IPS-18a (cell line): ENCODE data around the gene RAP1GDS1.

Experiments
- H3K27ac ChIP-seq: one replicate; pipeline ENCODE4 v1.5.1; 2013; ENCODE audit warnings: low read length
- H3K27me3 ChIP-seq: one replicate; pipeline ENCODE4 v1.6.1; 2013; ENCODE audit warnings: mild to moderate bottlenecking, low read length; ENCODE audit not compliant: control insufficient read depth, insufficient read depth
- H3K36me3 ChIP-seq: one replicate; pipeline ENCODE4 v1.6.1; 2013; ENCODE audit warnings: low read depth, low read length; ENCODE audit not compliant: control insufficient read depth
- H3K4me1 ChIP-seq: one replicate; pipeline ENCODE4 v1.6.1; 2013; ENCODE audit warnings: low read depth, low read length; ENCODE audit not compliant: control insufficient read depth
- H3K4me3 ChIP-seq: one replicate; pipeline ENCODE4 v1.5.1; 2013; ENCODE audit warnings: low read length
- H3K9ac ChIP-seq: one replicate; pipeline ENCODE4 v1.6.1; 2013; ENCODE audit warnings: mild to moderate bottlenecking, low read length, moderate library complexity
- H3K9me3 ChIP-seq: one replicate; pipeline ENCODE4 v1.6.1; 2013; ENCODE audit warnings: low read depth, low read length; ENCODE audit not compliant: control insufficient read depth

Gene RAP1GDS1

GRCh38 chr4:98290511-98290910 is 29.3 kb downstream of the RAP1GDS1 start:
- no peaks in the 10 kb centered on the region for H3K4me1 ChIP-seq
- no peak overlapping the region for H3K9ac ChIP-seq
- no peaks in the 10 kb centered on the region for H3K9me3 ChIP-seq
- H3K27me3 ChIP-seq, result no peaks in the 10 kb centered on the region
- H3K27ac ChIP-seq, result no peak overlapping the region
- no peak overlapping the region for H3K4me3 ChIP-seq
- peaks cover 3% of the 10 kb centered on the region for H3K36me3 ChIP-seq

- Histone ChIP-seq H3K36me3 (peaks cover 3% of the 10 kb centered on the region), H3K9ac (no peak overlapping the region), H3K27ac (no peak overlapping the region), H3K4me1 (no peaks in the 10 kb centered on the region), H3K9me3 (no peaks in the 10 kb centered on the region), H3K27me3 (no peaks in the 10 kb centered on the region), H3K4me3 (no peak overlapping the region)
Observed at GRCh38 chr4:98293104-98293887, 32.1 kb downstream of the RAP1GDS1 start.

- no peak overlapping the region for H3K27ac ChIP-seq
- H3K4me3 ChIP-seq, result no peak overlapping the region
- no peaks in the 10 kb centered on the region for H3K9me3 ChIP-seq
Observed at GRCh38 chr4:98298022-98298421, 36.8 kb downstream of the RAP1GDS1 start.

GRCh38 chr4:98300706-98301105 is 39.5 kb downstream of the RAP1GDS1 start:
- Histone ChIP-seq H3K4me1 (no peaks in the 10 kb centered on the region), H3K4me3 (no peak overlapping the region), H3K27ac (no peak overlapping the region), H3K36me3 (no peaks in the 10 kb centered on the region), H3K9ac (no peak overlapping the region), H3K9me3 (no peaks in the 10 kb centered on the region), H3K27me3 (no peaks in the 10 kb centered on the region)

More at GRCh38 chr4:98298022-98298421, 36.8 kb downstream of the RAP1GDS1 start:
- no peaks in the 10 kb centered on the region for H3K4me1 ChIP-seq
- H3K27me3 ChIP-seq, result no peaks in the 10 kb centered on the region
- peaks cover 3% of the 10 kb centered on the region for H3K36me3 ChIP-seq
- no peak overlapping the region for H3K9ac ChIP-seq

- no peaks in the 10 kb centered on the region for H3K9me3 ChIP-seq
- H3K36me3 ChIP-seq, result no peaks in the 10 kb centered on the region
- H3K27ac ChIP-seq, result no peak overlapping the region
- H3K9ac ChIP-seq, result no peak overlapping the region
- H3K27me3 ChIP-seq, result no peaks in the 10 kb centered on the region
- no peak overlapping the region for H3K4me3 ChIP-seq
- H3K4me1 ChIP-seq, result no peaks in the 10 kb centered on the region
Observed at GRCh38 chr4:98305576-98305975, 44.4 kb downstream of the RAP1GDS1 start.

- Histone ChIP-seq H3K9ac (no peak overlapping the region), H3K27ac (no peak overlapping the region), H3K27me3 (no peaks in the 10 kb centered on the region), H3K9me3 (no peaks in the 10 kb centered on the region), H3K4me3 (no peak overlapping the region), H3K36me3 (no peaks in the 10 kb centered on the region), H3K4me1 (no peaks in the 10 kb centered on the region)
Observed at GRCh38 chr4:98310867-98311266, 49.7 kb downstream of the RAP1GDS1 start.

- Histone ChIP-seq H3K9me3 (no peaks in the 10 kb centered on the region), H3K27ac (no peak overlapping the region), H3K4me1 (no peaks in the 10 kb centered on the region), H3K9ac (no peak overlapping the region), H3K36me3 (no peaks in the 10 kb centered on the region), H3K27me3 (no peaks in the 10 kb centered on the region), H3K4me3 (no peak overlapping the region)
Observed at GRCh38 chr4:98311656-98312055, 50.5 kb downstream of the RAP1GDS1 start.

- no peak overlapping the region for H3K27ac ChIP-seq
- no peak overlapping the region for H3K4me3 ChIP-seq
- H3K27me3 ChIP-seq, result no peaks in the 10 kb centered on the region
- no peaks in the 10 kb centered on the region for H3K9me3 ChIP-seq
- H3K4me1 ChIP-seq, result no peaks in the 10 kb centered on the region
- no peaks in the 10 kb centered on the region for H3K36me3 ChIP-seq
- no peak overlapping the region for H3K9ac ChIP-seq
Observed at GRCh38 chr4:98314791-98315565, 53.8 kb downstream of the RAP1GDS1 start.

GRCh38 chr4:98318521-98318920 is 57.3 kb downstream of the RAP1GDS1 start:
- no peak overlapping the region for H3K4me3 ChIP-seq
- no peaks in the 10 kb centered on the region for H3K9me3 ChIP-seq
- H3K4me1 ChIP-seq, result no peaks in the 10 kb centered on the region
- H3K36me3 ChIP-seq, result no peaks in the 10 kb centered on the region
- H3K9ac ChIP-seq, result no peak overlapping the region
- no peaks in the 10 kb centered on the region for H3K27me3 ChIP-seq
- no peak overlapping the region for H3K27ac ChIP-seq

GRCh38 chr4:98319021-98319420 is 57.8 kb downstream of the RAP1GDS1 start:
- Histone ChIP-seq H3K27me3 (no peaks in the 10 kb centered on the region), H3K36me3 (no peaks in the 10 kb centered on the region), H3K4me3 (no peak overlapping the region), H3K4me1 (no peaks in the 10 kb centered on the region), H3K9ac (no peak overlapping the region), H3K9me3 (no peaks in the 10 kb centered on the region), H3K27ac (no peak overlapping the region)

GRCh38 chr4:98326168-98326567 is 65.0 kb downstream of the RAP1GDS1 start:
- Histone ChIP-seq H3K9me3 (peaks cover 5% of the 10 kb centered on the region), H3K27ac (no peak overlapping the region), H3K9ac (no peak overlapping the region), H3K4me3 (no peak overlapping the region), H3K4me1 (no peaks in the 10 kb centered on the region), H3K27me3 (no peaks in the 10 kb centered on the region), H3K36me3 (no peaks in the 10 kb centered on the region)
